HL-60 (cell line): ENCODE results near the gene GRM5.

Source experiments
- DNase-seq, 2 experiments: peaks; one replicate each; pipeline ENCODE4 v3.0.0-alpha.2; 2010 to 2020; ENCODE audit warnings: low read depth in 1 of 2, low spot score in 1 of 2
- H3K27ac ChIP-seq: fragments of 250-450 bp; sonication (Bioruptor Pico); replicated peaks from 2 replicates; pipeline ENCODE4 v1.5.1; 2020; ENCODE audit warnings: mild to moderate bottlenecking, moderate library complexity
- H3K27me3 ChIP-seq: fragments of 250-450 bp; sonication (Bioruptor Pico); 2 replicates; pipeline ENCODE4 v1.5.1; 2021; ENCODE audit warnings: mild to moderate bottlenecking, moderate library complexity; ENCODE audit not compliant: insufficient read depth, poor library complexity, severe bottlenecking
- H3K4me3 ChIP-seq: replicated peaks from 2 replicates; pipeline ENCODE4 v1.5.1; 2011; ENCODE audit warnings: mild to moderate bottlenecking, control low read depth, low read length; ENCODE audit not compliant: insufficient read depth
- GABPA ChIP-seq: IDR thresholded peaks from 2 replicates; pipeline ENCODE4 v1.6.1; 2012; ENCODE audit warnings: low read depth
- POLR2AphosphoS5 ChIP-seq: IDR thresholded peaks from 2 replicates; pipeline ENCODE4 v1.6.1; 2012; ENCODE audit warnings: low read depth
- SPI1 ChIP-seq: IDR thresholded peaks from 2 replicates; pipeline ENCODE4 v1.6.1; 2012; ENCODE audit warnings: low read depth, mild to moderate bottlenecking, borderline replicate concordance
- TF ChIP-seq, protein P1 (sequence below): IDR thresholded peaks from 2 replicates; pipeline ENCODE4 v1.6.1; 2012; ENCODE audit warnings: low read depth; ENCODE audit not compliant: insufficient replicate concordance
- TF ChIP-seq, protein P2 (sequence below): IDR thresholded peaks from one replicate; pipeline ENCODE4 v1.5.1; 2011; ENCODE audit warnings: low read length, control low read depth, inconsistent platforms; ENCODE audit not compliant: insufficient read depth

GRM5 gene

DNA sequence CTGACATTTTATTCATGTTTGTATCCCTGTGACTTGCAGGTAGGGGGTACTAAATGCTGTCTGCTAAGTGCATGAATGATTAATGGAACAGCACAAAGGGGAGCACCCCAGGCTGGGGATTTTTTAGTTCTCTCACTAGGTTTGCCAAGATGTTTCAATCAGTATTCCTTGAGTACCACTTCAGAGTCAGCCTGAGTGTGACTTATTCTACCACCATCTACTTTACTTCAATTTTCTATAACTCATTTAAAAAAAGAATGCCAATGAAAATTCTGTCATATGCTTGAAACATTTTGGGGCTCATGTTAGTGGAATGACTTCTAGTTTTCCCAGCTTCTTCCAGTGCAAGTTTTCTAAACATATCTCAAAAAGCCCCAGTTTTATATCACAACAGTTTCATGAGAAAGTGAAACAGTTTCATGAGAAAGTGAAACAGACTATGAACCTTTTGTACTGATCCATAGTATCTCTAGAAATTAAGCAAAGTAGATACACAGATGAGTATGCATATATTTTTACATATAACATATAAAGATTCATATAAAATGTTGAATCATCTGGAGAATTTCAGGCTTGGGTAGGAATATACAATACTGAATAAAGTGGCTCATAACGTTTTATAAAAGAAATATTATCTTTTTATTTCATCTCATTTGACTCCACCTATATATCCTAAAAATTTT, 252.4 kb downstream of the GRM5 start:
- Histone ChIP-seq H3K27ac (no peak overlapping the region), H3K4me3 (no peak overlapping the region), H3K27me3 (no peaks in the 10 kb centered on the region)
- TF ChIP-seq, protein P1, sequence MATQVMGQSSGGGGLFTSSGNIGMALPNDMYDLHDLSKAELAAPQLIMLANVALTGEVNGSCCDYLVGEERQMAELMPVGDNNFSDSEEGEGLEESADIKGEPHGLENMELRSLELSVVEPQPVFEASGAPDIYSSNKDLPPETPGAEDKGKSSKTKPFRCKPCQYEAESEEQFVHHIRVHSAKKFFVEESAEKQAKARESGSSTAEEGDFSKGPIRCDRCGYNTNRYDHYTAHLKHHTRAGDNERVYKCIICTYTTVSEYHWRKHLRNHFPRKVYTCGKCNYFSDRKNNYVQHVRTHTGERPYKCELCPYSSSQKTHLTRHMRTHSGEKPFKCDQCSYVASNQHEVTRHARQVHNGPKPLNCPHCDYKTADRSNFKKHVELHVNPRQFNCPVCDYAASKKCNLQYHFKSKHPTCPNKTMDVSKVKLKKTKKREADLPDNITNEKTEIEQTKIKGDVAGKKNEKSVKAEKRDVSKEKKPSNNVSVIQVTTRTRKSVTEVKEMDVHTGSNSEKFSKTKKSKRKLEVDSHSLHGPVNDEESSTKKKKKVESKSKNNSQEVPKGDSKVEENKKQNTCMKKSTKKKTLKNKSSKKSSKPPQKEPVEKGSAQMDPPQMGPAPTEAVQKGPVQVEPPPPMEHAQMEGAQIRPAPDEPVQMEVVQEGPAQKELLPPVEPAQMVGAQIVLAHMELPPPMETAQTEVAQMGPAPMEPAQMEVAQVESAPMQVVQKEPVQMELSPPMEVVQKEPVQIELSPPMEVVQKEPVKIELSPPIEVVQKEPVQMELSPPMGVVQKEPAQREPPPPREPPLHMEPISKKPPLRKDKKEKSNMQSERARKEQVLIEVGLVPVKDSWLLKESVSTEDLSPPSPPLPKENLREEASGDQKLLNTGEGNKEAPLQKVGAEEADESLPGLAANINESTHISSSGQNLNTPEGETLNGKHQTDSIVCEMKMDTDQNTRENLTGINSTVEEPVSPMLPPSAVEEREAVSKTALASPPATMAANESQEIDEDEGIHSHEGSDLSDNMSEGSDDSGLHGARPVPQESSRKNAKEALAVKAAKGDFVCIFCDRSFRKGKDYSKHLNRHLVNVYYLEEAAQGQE = no peak
- TF ChIP-seq SPI1 = no peak
- TF ChIP-seq GABPA = no peak
- no peak for TF ChIP-seq POLR2AphosphoS5
- DNase-seq = no peak

DNA sequence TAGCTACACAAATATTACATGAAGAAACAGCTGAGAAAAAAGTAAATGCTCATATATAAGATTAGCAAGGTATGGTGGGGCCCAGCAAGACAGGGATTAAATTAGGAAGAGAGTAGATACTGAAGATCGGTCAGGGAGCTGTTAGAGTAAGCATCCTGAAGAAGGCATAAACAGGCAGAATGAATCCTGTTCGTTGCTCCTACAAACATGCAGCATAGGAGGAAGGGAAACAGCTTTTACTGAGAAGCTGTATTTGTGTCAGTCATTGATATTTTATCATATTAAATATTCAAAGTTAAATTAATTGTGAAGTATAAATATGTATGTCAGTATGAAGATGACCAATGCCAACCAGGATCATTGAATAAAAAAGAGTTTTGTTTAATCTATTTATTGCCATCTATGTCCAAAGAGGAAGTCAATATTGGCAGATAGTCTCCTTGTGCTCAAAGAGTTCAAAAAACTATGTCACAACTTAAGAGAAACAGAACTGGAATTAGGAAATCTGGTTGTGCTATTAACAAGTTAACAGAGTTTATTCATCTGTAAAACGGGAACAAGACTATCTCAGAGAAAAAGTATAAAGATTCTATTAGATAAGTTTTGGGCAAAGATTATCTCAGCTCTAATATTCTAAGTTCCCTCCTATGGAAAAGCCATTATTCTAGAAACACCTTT, 255.2 kb downstream of the GRM5 start:
- no peak for DNase-seq
- Histone ChIP-seq H3K4me3 (no peak overlapping the region), H3K27me3 (no peaks in the 10 kb centered on the region), H3K27ac (no peak overlapping the region)
- TF ChIP-seq, protein P2, sequence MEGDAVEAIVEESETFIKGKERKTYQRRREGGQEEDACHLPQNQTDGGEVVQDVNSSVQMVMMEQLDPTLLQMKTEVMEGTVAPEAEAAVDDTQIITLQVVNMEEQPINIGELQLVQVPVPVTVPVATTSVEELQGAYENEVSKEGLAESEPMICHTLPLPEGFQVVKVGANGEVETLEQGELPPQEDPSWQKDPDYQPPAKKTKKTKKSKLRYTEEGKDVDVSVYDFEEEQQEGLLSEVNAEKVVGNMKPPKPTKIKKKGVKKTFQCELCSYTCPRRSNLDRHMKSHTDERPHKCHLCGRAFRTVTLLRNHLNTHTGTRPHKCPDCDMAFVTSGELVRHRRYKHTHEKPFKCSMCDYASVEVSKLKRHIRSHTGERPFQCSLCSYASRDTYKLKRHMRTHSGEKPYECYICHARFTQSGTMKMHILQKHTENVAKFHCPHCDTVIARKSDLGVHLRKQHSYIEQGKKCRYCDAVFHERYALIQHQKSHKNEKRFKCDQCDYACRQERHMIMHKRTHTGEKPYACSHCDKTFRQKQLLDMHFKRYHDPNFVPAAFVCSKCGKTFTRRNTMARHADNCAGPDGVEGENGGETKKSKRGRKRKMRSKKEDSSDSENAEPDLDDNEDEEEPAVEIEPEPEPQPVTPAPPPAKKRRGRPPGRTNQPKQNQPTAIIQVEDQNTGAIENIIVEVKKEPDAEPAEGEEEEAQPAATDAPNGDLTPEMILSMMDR = no peak
- no peak for TF ChIP-seq SPI1

DNA sequence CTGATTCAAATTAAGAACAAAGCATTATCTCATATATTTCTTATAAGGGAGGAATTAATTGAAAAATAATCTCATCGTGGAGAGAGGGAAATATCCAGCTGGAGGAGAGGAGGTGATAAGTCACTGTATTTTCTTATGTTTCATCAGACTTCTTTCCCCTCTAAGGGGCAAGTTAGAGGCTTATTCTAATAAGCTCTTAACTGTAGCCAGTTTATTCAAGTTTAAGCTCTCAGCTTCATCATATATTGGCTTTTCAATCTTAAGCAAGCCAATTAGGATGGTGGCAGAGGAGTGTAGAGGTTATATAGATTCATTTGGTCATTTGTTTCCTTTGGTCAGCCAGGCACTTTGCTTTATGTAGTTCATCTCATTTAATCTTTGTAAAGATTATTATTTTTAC, 256.7 kb downstream of the GRM5 start:
- DNase-seq = no peak
- Histone ChIP-seq H3K27ac (no peak overlapping the region), H3K4me3 (no peak overlapping the region), H3K27me3 (no peaks in the 10 kb centered on the region)
- TF ChIP-seq, protein P1 = no peak
- TF ChIP-seq SPI1 (no peak), POLR2AphosphoS5 (no peak), GABPA (no peak)
- TF ChIP-seq, protein P2 = no peak

DNA sequence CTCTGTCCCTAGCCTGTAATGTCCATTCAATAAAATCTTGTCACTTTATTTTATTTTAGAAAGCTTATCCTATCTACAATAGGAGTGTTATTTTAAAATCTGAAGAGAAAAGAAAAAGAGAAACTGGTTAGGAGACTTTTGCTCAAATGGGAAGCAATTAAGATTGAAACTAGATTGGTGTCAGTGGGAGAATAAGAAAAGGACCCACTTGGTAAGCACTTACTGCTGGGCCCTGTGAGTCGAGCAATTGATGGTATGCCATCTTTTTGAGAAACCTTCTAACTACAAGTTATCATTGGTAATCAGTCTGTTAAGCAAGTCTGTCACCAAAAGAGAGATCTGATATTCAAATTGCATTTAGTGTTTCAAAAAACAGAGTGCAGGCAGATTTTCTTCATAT, 258.4 kb downstream of the GRM5 start:
- Histone ChIP-seq H3K27me3 (no peaks in the 10 kb centered on the region), H3K27ac (no peak overlapping the region), H3K4me3 (no peak overlapping the region)
- DNase-seq = no peak
- TF ChIP-seq GABPA (no peak), SPI1 (no peak), POLR2AphosphoS5 (no peak)
- TF ChIP-seq, protein P2 = no peak
- TF ChIP-seq, protein P1 = no peak
